GM10847 (cell line): ENCODE data around the gene PBX2.

Source experiments
- POLR2A ChIP-seq: IDR thresholded peaks from 2 replicates; pipeline ENCODE4 v1.6.1; 2011; ENCODE audit not compliant: insufficient read length; ENCODE audit errors: extremely low read depth

The PBX2 gene

DNA sequence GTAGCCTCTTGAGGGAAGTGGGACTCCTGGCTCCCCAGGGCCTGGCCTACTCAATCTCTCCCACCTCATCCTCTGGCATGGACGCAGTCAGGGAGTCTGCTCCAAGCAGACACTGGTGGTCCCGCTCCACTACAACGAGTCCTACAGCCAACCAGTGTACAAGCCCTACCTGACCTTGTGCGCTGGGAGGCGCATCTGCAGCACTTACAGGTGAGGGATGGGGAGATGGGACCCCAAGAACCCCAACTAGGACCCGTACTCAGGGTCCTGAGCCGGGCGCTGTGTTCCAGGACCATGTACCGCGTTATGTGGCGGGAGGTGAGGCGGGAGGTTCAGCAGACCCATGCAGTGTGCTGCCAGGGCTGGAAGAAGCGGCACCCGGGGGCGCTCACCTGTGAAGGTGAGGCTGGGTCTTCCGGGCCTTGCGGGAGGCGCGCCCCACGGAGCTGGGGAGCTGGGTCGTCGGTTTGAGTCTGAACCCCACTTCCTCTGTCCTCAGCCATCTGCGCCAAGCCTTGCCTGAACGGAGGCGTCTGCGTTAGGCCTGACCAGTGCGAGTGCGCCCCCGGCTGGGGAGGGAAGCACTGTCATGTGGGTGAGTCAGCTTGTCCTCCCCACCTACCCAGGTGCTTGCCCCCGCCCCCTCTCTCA is 23.5 kb downstream of the PBX2 start:
- TF ChIP-seq POLR2A: no peak

DNA sequence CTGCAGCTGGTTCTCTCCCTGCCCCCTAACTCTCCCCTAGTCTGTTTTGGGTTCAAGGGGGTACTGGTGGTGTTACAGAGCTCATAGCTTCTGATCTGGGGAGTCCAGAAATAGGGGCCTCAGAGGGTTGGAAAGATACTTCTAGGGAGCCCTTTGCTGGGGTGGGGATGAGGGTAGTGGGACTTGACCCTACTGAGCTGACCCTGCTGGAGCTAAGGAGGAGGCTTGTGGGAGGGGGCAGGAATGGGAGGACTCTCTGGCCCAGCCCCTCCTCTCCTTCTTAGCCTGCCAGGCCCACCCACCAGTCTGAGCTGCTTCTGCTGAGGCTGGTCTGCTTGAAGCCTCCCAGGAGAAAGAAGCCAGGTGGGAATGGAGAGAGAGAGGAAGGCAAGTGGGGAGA is 25.7 kb downstream of the PBX2 start, which contains the start of gene EGFL8:
Gene EGFL8, plus strand, starts transcription at position 301 of the 400 bp plus-strand sequence. CDS start 1,571 bp downstream, outside the sequence.
- TF ChIP-seq POLR2A: no peak

DNA sequence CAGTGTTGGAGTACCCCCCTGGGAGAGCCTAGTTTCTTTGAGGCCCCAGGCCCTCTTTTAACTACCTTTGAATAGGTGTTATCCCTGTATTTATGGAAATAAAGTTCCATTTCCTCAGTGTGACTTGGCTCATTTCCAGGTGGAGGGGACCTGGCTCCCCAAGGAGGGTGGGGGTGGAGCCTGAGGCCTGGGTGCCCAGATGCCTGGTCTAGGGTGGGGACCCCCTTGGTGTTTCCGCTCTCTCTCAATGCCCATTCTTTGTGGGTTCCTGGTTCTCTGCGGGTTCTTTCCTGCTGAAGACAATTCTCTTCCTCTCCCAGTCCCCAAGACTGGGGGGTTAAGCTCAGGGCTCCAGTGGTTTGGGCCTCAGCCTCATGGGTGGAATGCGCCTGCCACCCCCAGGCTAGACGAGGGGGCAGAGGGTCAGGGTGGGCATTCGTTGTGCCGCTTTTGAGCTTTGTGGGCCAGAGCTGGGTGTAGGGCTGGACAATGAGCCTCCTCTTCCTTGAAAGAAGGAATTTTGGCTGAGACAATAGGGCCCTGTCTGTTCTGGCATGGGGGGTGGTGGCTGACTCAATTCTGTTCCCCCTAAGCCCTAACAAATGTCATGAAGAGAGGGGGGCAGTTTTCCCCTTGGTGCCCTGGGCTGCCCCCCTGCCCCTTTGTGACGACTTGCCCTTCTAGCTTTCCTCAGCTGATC is 26.3 kb downstream of the PBX2 start:
- no peak for TF ChIP-seq POLR2A

DNA sequence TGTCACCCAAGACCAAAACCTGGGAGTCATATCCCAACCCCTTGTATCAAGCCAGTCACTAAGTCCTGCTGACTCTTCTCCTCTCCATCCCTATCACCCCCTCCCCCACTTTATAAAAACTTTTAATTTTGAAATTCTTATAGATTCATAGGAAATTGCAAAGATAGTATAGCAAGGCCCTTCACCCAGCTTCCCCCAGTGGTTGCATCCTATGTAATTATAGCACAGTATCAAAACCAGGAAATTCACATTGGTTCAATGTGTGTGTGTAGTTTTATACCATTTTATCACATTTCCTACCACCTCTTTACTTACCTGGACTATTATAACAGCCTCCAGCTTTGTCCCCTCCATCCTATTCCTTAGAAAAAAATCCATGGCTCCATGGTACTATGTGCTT is 31.9 kb downstream of the PBX2 start:
- TF ChIP-seq POLR2A: no peak

DNA sequence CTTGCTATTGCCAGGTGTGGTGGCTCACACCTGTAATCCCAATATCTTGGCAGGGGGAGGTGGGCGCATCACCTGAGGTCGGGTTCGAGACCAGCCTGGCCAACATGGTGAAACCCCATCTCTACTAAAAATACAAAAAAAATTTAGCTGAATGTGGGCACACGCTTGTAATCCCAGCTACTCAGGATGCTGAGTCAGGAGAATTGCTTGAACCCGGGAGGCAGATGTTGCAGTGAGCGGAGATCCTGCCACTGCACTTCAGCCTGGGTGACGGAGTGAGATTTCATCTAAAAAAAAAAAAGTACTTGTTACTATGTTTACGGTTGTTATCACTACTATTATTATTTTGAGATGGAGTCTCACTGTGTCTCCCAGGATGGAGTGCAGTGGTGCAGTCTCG is 33.1 kb downstream of the PBX2 start:
- no peak for TF ChIP-seq POLR2A

DNA sequence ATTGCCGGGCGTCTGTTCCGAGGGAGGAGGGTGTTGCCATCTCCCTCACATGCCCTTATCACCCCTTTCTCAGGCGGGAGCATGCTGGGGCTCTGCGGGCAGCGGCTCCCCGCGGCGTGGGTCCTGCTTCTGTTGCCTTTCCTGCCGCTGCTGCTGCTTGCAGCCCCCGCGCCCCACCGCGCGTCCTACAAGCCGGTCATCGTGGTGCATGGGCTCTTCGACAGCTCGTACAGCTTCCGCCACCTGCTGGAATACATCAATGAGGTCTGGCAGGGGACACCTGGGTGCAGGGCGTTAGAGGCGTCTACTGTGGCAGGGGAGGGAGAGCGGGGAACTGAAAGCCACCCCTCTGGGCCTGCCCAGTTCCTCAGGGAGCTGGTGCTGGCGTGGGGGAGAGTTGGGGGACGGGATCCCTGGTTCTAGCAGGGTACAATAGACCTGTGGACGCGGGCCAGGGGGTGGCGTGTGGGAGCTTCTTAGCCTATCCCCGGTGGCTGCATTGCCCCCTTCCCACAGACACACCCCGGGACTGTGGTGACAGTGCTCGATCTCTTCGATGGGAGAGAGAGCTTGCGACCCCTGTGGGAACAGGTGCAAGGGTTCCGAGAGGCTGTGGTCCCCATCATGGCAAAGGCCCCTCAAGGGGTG is 35.4 kb downstream of the PBX2 start:
- no peak for TF ChIP-seq POLR2A

DNA sequence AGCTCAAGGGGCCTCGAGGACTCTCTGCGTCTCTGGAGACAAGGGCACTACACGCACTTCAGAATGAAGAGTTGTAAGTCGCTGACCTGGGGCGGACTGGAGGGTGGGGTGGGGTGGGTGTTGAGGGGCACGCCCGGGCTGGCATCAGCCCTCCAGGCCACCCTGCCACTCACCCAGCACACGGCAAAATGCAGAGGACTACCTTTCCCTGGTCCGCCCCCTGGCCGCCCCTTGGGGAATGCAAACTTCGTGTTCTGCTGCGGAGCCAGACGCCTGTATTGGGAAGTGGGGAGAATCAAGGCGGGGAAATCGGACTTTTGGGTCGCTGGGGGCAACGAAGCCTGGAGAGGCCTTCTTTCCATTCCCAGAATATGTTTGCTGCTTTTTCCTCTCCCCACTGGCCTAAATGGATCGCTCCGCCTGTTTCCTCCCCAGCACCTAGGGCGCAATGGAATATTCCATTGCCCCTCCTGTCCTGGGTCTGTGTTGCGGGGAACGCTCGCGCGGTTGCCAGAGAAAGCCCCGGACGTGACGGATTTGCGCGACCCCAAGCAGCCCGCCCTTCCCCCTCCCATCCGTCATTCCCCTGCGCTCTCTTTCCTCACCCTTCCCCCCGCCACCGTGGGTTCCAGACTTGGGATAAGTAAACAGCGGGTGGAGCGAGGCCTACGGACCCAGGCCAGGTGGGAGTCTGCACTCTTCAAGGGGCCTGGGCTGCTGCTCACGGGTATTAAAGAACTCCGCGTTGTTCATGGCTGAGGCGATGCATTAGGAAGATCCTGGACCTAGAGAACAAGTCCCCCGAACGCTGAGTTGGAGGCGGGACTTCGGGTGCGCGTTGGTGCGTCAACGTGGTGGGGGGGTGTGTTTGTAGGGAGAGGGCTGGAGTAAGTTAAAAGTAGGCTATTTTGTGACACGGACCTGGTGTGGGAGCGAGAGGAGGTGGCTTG is 36.2 kb downstream of the PBX2 start, which contains the start of gene PPT2:
Gene PPT2, plus strand, starts transcription at position 578 of the 950 bp plus-strand sequence. CDS start 454 bp downstream, outside the sequence.
- no peak for TF ChIP-seq POLR2A

DNA sequence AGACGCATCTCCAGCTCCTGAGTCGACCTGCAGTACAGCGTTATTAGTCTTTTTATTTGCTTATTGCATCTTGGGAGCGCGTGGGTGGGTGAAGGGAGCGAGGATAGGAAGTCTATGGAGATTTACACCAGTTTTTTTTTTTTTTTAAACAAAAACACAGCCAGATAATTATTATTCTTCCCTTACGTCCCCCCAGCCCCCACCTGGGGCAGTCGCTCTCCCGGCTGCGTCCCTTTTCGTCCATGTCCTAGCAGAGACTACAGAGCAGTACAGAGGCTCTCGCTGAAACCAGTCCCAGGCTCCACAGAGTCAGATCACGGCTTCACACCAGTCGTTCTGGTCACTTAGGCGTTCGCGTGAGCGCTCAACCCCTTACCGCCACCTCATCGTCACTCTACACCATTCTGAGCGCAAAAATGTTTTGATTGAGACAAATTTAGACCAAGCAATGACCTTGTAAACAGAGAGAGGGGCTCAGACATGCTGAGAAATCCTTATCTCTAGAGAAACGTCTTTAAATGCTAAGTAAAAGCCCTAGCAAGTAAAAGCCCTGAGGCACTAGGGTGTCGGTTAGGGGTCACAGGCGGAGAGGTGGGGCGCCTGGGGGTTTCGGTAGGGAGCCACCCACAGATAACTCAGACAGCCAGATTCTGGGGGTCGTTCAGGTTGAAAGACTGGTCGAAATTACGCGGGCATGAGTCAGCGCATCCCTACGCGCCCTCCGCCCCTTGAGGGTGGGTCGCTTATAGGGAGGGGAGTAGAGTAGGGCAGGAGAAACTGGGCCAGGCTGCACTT is 37.0 kb downstream of the PBX2 start:
- no peak for TF ChIP-seq POLR2A

DNA sequence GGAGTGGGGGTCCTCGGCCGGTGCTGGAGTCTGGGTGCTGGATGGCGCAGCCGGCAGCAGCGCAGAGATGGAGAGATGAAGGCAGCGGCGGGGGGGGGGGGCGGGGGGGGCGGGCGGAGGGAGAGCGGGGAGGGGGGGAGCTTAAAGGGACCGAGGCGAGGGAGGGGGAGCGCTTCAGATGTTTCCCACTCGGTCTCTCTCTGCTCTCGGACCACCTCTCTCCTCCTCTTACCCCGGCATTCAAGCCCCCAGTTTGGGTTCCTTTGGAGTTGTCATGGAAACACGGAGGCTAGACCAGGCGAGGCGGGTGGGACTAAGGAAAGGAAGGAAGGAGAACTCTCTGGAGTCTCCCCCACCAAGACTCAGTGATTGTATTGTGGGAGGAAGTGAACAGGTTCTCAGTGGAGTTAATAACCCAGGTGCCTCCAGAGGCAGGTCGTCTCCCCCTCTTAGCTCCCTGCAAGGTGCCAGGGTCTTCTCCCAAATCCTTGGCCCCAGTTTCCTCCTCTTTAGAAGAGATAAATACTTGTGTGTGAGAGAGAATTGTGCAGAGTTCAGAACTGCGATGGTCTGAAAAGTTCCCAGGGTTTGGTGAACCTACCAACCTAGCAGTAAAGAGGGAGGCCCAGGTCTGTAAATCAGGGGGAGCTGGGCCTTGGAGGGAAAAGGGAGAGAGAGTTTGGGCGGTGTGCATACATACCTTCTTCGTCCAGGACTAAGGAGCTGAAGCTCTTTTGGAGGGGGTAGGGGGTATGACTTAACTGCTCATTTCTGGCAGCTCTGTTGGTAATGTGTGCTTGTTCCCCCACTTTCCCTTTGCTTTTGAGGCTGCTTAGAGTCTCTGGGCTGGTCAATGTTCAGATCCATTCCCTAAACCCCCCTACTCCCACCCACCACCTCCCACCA is 37.9 kb downstream of the PBX2 start, which contains the start of gene PRRT1:
Gene PRRT1, minus strand, starts transcription at position 77 of the 906 bp plus-strand sequence. CDS start 112 bp downstream, outside the sequence.
- no peak for TF ChIP-seq POLR2A

DNA sequence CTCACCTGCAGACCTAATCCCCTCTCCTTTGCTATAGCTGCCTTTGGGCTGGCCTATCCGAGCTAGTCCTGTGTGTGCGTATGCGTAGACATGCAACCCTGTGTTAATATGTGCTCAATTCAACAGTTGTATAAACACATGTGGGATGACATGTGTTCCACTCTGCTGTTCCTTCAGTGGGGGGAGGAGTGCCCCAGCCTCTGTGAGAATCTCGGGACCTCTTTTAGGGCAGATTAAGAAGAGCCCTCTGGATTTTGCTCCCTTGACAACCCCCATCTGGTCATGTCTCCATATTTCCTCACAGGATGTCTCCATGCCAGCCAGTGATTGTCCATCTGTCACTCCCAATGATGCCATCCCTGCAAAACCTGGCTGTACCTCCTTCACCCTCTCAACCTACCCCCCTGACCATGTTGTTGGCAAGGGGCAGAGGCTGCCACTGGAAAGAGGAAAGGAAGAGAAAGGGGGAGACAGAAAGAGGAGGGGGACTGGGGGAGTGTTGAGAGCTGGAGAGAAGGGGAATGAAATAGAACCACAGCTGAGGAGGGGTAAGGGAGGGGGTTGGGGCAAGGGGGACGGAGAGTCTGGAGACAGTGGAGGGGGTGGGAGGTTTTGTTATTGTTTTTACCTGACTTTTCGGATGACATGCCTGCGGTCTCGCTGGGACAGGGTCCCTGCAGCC is 38.7 kb downstream of the PBX2 start:
- TF ChIP-seq POLR2A: no peak

DNA sequence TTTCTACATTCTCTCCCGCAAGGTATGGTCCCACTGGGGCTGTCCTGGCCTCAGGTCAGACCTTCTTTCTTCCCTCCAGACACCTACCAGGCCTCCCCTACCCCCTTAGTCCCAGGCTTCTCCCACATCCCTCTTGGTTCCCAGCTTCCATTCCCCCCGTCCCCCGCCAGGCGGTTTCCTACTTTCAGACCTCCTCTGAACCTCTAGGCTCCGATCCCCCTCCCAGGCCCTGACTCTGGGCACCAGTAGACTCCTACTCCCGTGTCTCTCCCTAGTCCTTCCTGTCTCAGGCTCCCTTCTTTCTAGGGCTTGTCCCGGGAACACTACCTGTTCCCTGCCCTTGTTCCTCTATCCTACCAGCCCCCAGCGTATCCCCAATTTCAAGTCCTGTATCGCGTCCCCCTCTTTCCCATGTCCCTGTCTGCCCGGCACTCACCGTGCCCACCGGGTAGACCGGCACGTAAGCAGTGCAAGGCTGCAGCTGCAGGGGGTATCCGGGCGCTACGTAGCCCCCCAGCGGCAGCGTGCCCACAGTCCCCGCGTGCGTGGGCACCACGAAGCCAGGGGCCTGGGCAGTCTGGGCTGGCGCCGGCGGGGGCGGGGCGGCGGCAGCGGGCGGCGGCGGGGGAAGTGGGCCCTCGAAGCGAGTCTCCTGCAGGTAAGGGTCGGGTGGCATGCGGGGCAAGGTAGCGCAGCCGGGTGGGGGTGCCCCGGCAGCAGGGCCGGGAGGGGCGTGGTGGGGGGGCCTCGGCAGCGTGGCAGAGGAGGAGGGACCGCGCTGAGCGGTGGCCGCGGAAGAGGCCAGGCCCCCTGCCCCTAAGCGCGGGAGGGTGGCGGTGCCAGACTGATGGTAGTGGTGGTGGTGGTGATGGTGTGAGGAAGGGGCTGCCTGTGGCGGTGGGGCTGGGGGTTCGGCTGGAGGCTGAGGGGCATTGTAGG is 39.8 kb downstream of the PBX2 start:
- TF ChIP-seq POLR2A: no peak
